IMR-90 (cell line): ENCODE results near the gene DHRSX. TPM values are rescaled to one million over a fixed set of nuclear protein-coding genes. Genes with fewer than 3 reads are reported as not detected.

ENCODE experiments used
- ATAC-seq: fragments of 200-7000 bp; cut with Tn5 transposase; 2 replicates; pipeline ENCODE4 v1.9.1; 2020; ENCODE audit warnings: low read depth, mild to moderate bottlenecking, moderate library complexity
- BruUV-seq: library from RNA; stranded (reverse); fragments of 400-500 nt; replicated peaks from 2 replicates; lab custom pipeline; 2021; lab: Mats Ljungman, UMichigan
- CTCF ChIA-PET: fragments of 300-600 bp; formaldehyde crosslinking; extraction: SDS; loops from one replicate; lab custom pipeline; 2021; ENCODE audit warnings: antibody characterized with exemption; lab: Yijun Ruan, JAX
- POLR2A ChIA-PET: fragments of 300-600 bp; sonication (Branson Sonifier 250); formaldehyde crosslinking; loops from one replicate; lab custom pipeline; 2022; ENCODE audit warnings: antibody characterized with exemption; ENCODE audit not compliant: unreplicated experiment; lab: Charles Lee
- DNase-seq: peaks from one replicate; pipeline ENCODE4 v3.0.0; 2013
- H2AFZ ChIP-seq: replicated peaks from 2 replicates; pipeline ENCODE3; 2013; ENCODE audit warnings: low read length, mild to moderate bottlenecking; ENCODE audit not compliant: poor library complexity
- H2AK5ac ChIP-seq: 2 replicates; pipeline ENCODE4 v1.6.1; 2013; ENCODE audit warnings: low read depth, low read length, inconsistent platforms
- H2AK9ac ChIP-seq: replicated peaks from 2 replicates; pipeline ENCODE3; 2013; ENCODE audit warnings: mild to moderate bottlenecking, low read depth, low read length, moderate library complexity; ENCODE audit not compliant: poor library complexity
- H2BK120ac ChIP-seq: 2 replicates; pipeline ENCODE4 v1.6.1; 2013; ENCODE audit warnings: low read depth, low read length, inconsistent platforms
- H2BK15ac ChIP-seq: 3 replicates; pipeline ENCODE4 v1.6.1; 2013; ENCODE audit warnings: low read depth, low read length, inconsistent platforms
- H2BK20ac ChIP-seq: 2 replicates; pipeline ENCODE4 v1.6.1; 2013; ENCODE audit warnings: low read depth, mild to moderate bottlenecking, inconsistent platforms, low read length, moderate library complexity
- H2BK5ac ChIP-seq: 2 replicates; pipeline ENCODE4 v1.6.1; 2013; ENCODE audit warnings: mild to moderate bottlenecking, low read depth, low read length, inconsistent platforms; ENCODE audit not compliant: poor library complexity, severe bottlenecking
- H3K14ac ChIP-seq: replicated peaks from 2 replicates; pipeline ENCODE4 v1.6.1; 2013; ENCODE audit warnings: low read depth, low read length, inconsistent platforms
- H3K18ac ChIP-seq: 2 replicates; pipeline ENCODE4 v1.6.1; 2013; ENCODE audit warnings: low read depth, low read length, control low read depth
- H3K23ac ChIP-seq: 2 replicates; pipeline ENCODE4 v1.6.1; 2013; ENCODE audit warnings: low read depth, low read length, inconsistent platforms
- H3K27ac ChIP-seq: 2 replicates; pipeline ENCODE4 v1.5.1; 2013; ENCODE audit warnings: mild to moderate bottlenecking, control low read depth, low read length; ENCODE audit not compliant: insufficient read depth
- H3K27me3 ChIP-seq: 2 replicates; pipeline ENCODE4 v1.6.1; 2013; ENCODE audit warnings: low read length; ENCODE audit not compliant: control insufficient read depth, insufficient read depth
- H3K36me3 ChIP-seq: 2 replicates; pipeline ENCODE4 v1.6.1; 2013; ENCODE audit warnings: low read length, mixed read lengths; ENCODE audit not compliant: control insufficient read depth, insufficient read depth
- H3K4ac ChIP-seq: 2 replicates; pipeline ENCODE4 v1.6.1; 2013; ENCODE audit warnings: low read depth, low read length, inconsistent platforms
- H3K4me1 ChIP-seq: 2 replicates; pipeline ENCODE4 v1.6.1; 2013; ENCODE audit warnings: low read length, mixed read lengths; ENCODE audit not compliant: control insufficient read depth, insufficient read depth
- H3K4me2 ChIP-seq: 2 replicates; pipeline ENCODE4 v1.6.1; 2013; ENCODE audit warnings: low read depth, mild to moderate bottlenecking, control low read depth, low read length, moderate library complexity
- H3K4me3 ChIP-seq: 2 replicates; pipeline ENCODE4 v1.5.1; 2013; ENCODE audit warnings: low read depth, mild to moderate bottlenecking, control low read depth, low read length, moderate library complexity; ENCODE audit not compliant: insufficient read depth
- H3K56ac ChIP-seq: 2 replicates; pipeline ENCODE4 v1.6.1; 2013; ENCODE audit warnings: low read length, inconsistent platforms; ENCODE audit not compliant: insufficient read depth; ENCODE audit errors: extremely low read depth
- H3K79me1 ChIP-seq, 2 experiments: 2 replicates each; pipeline ENCODE4 v1.6.1; 2013; ENCODE audit warnings: low read length in 2 of 2, inconsistent platforms in 1 of 2, low read depth in 1 of 2
- H3K9ac ChIP-seq: 2 replicates; pipeline ENCODE4 v1.6.1; 2013; ENCODE audit warnings: low read depth, low read length, control low read depth
- H3K9me1 ChIP-seq: 2 replicates; pipeline ENCODE4 v1.6.1; 2013; ENCODE audit warnings: low read length, inconsistent platforms; ENCODE audit not compliant: insufficient read depth
- H3K9me3 ChIP-seq: 2 replicates; pipeline ENCODE4 v1.6.1; 2013; ENCODE audit warnings: low read length; ENCODE audit not compliant: control insufficient read depth, insufficient read depth
- H4K20me1 ChIP-seq: 2 replicates; pipeline ENCODE4 v1.6.1; 2013; ENCODE audit warnings: low read length, inconsistent platforms; ENCODE audit not compliant: insufficient read depth
- H4K5ac ChIP-seq: 2 replicates; pipeline ENCODE4 v1.6.1; 2013; ENCODE audit warnings: mild to moderate bottlenecking, low read depth, low read length, control low read depth
- H4K8ac ChIP-seq, 2 experiments: 2 replicates each; pipeline ENCODE4 v1.6.1; 2013; ENCODE audit warnings: low read depth in 2 of 2, low read length in 2 of 2, control low read depth in 1 of 2, inconsistent platforms in 1 of 2
- H4K91ac ChIP-seq: 2 replicates; pipeline ENCODE4 v1.6.1; 2013; ENCODE audit warnings: low read depth, low read length, inconsistent platforms; ENCODE audit not compliant: insufficient read depth
- BHLHE40 ChIP-seq: fragments of 150-350 bp; IDR thresholded peaks from 2 replicates; pipeline ENCODE4 v1.6.1; 2016; ENCODE audit warnings: mild to moderate bottlenecking, low read depth, low read length
- CEBPB ChIP-seq: IDR thresholded peaks from 2 replicates; pipeline ENCODE4 v1.6.1; 2012; ENCODE audit warnings: low read depth, low read length, improper control_type of control experiment
- FOS ChIP-seq: fragments of 150-350 bp; IDR thresholded peaks from 2 replicates; pipeline ENCODE4 v1.6.1; 2016; ENCODE audit warnings: low read depth, low read length
- MAFK ChIP-seq: IDR thresholded peaks from 2 replicates; pipeline ENCODE4 v1.6.1; 2012; ENCODE audit warnings: low read depth, low read length, improper control_type of control experiment
- MAZ ChIP-seq: IDR thresholded peaks from 2 replicates; pipeline ENCODE4 v1.6.1; 2012; ENCODE audit warnings: low read depth, mild to moderate bottlenecking, low read length, improper control_type of control experiment, moderate library complexity, borderline replicate concordance
- RAD21 ChIP-seq: IDR thresholded peaks from 2 replicates; pipeline ENCODE4 v1.6.1; 2012; ENCODE audit warnings: low read length, improper control_type of control experiment
- RFX5 ChIP-seq: IDR thresholded peaks from 2 replicates; pipeline ENCODE4 v1.8.0; 2012; ENCODE audit warnings: low read depth, mild to moderate bottlenecking, low read length, moderate library complexity
- SMC3 ChIP-seq: fragments of 150-350 bp; IDR thresholded peaks from 2 replicates; pipeline ENCODE4 v1.6.1; 2016; ENCODE audit warnings: low read depth, mild to moderate bottlenecking, antibody characterized with exemption, low read length, moderate library complexity
- WGBS, 2 experiments: methylation state at CpG; one replicate each; pipeline versions ENCODE4 v1.1.5 to v1.1.7; 2013; ENCODE audit warnings: missing lambda C conversion rate in 2 of 2; ENCODE audit not compliant: insufficient read length in 1 of 2; ENCODE audit errors: extremely low coverage in 2 of 2; 5-methylcytosine and 5-hydroxymethylcytosine counted together
- dilution Hi-C: fragments of 300-500 bp; cut with HindIII; formaldehyde crosslinking; loops from one replicate; pipeline ENCODE4 v1.14.3; 2018; ENCODE audit warnings: low sequenced_read_pairs; ENCODE audit not compliant: unreplicated experiment
- in situ Hi-C: fragments of 300-500 bp; cut with MboI; formaldehyde crosslinking; loops from 3 replicates; pipeline ENCODE4 v1.14.3; 2019; ENCODE audit warnings: low sequenced_read_pairs, inconsistent platforms, mixed read lengths
- intact Hi-C: fragments of 100-400 bp; cut with micrococcal nuclease; formaldehyde crosslinking; loops from 2 replicates; pipeline ENCODE4 v1.10.0; 2022
- polyA plus RNA-seq, 3 experiments: library from polyadenylated mRNA; depleted of rRNA; stranded (reverse); fragments of >200 nt; gene quantifications; 2 replicates each; pipeline ENCODE4 v1.2.3, GENCODE V29; 2012; ENCODE audit warnings: low replicate concordance in 1 of 3
- total RNA-seq: library from RNA; depleted of rRNA; stranded (reverse); fragments of >200 nt; gene quantifications from 2 replicates; pipeline ENCODE4 v1.2.3, GENCODE V29; 2012
- TF ChIP-seq, protein P1 (sequence below): conservative IDR thresholded peaks from 2 replicates; pipeline ENCODE4 v1.5.1; 2012; ENCODE audit warnings: mild to moderate bottlenecking, low read depth, low read length, improper control_type of control experiment

The DHRSX gene
- total and polyA plus RNA-seq, 2 of the 4 experiments (the other 2 are of a cell fraction), result 26.2 to 38.0 TPM

DNA sequence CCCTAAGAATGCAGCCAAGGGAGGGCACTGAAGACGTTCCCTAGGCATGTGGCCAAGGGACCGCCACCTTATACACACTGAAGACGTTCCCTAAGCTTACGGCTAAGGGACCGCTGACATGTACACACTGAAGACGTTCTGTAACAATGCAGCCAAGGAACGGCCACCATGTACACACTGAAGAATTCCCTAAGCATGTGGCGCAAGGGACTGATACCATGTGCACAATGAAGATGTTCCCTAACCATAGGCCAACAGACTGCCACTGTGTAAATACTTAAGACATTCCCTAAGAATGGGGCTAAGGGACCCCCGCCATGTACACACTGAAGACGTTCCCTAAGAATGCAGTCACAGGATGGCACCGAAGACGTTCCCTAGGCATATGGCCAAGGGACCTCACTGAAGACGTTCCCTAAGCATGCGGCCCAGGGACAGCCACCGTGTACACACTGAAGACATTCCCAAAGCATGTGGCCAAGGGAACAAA, 36.1 kb downstream of the DHRSX start:
- TF ChIP-seq RAD21 (no peak), MAFK (no peak), FOS (no peak), BHLHE40 (no peak), SMC3 (no peak), MAZ (no peak), CEBPB (no peak), RFX5 (no peak)
- TF ChIP-seq, protein P1, sequence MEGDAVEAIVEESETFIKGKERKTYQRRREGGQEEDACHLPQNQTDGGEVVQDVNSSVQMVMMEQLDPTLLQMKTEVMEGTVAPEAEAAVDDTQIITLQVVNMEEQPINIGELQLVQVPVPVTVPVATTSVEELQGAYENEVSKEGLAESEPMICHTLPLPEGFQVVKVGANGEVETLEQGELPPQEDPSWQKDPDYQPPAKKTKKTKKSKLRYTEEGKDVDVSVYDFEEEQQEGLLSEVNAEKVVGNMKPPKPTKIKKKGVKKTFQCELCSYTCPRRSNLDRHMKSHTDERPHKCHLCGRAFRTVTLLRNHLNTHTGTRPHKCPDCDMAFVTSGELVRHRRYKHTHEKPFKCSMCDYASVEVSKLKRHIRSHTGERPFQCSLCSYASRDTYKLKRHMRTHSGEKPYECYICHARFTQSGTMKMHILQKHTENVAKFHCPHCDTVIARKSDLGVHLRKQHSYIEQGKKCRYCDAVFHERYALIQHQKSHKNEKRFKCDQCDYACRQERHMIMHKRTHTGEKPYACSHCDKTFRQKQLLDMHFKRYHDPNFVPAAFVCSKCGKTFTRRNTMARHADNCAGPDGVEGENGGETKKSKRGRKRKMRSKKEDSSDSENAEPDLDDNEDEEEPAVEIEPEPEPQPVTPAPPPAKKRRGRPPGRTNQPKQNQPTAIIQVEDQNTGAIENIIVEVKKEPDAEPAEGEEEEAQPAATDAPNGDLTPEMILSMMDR, result no peak
- WGBS, 2 experiments, result 80% methylated on average over 8 of the region's 15 CpGs; no CpG with 5 or more reads in 1 of the 2 experiments
- no peak overlapping the region for H4K5ac ChIP-seq
- no peak overlapping the region for H2BK120ac ChIP-seq
- no peak overlapping the region for H3K4me3 ChIP-seq
- H2BK15ac ChIP-seq, result no peak overlapping the region
- H3K9me1 ChIP-seq, result peaks cover 16% of the 10 kb centered on the region
- in situ Hi-C loops, result no loop called here
- peaks cover 40% of the 10 kb centered on the region for H4K20me1 ChIP-seq
- H2AK5ac ChIP-seq, result no peak overlapping the region
- no TSS peak for BruUV-seq
- H2BK20ac ChIP-seq, result no peak overlapping the region
- no peak overlapping the region for H2AK9ac ChIP-seq
- no peak overlapping the region for H3K4ac ChIP-seq
- H3K9ac ChIP-seq, result no peak overlapping the region
- CTCF ChIA-PET, result no interaction called here
- intact Hi-C loops, result no loop called here
- no peak overlapping the region for H3K4me2 ChIP-seq
- peaks cover 30 to 65% of the 10 kb centered on the region in 2 experiments for H3K79me1 ChIP-seq
- ATAC-seq (no peak), DNase-seq (no peak)
- H3K27ac ChIP-seq, result no peak overlapping the region
- no peak overlapping the region for H3K56ac ChIP-seq
- H3K36me3 ChIP-seq, result peaks cover 2% of the 10 kb centered on the region; the same call in 1 of the 2 replicates
- H3K14ac ChIP-seq, result no peak overlapping the region
- H3K27me3 ChIP-seq, result no peaks in the 10 kb centered on the region
- H4K8ac ChIP-seq, result no peak overlapping the region
- POLR2A ChIA-PET, result no interaction called here
- no peak overlapping the region for H3K23ac ChIP-seq
- no peaks in the 10 kb centered on the region for H3K9me3 ChIP-seq
- H4K91ac ChIP-seq, result no peak overlapping the region
- dilution Hi-C loops, result no loop called here
- no peak overlapping the region for H2BK5ac ChIP-seq
- no peak overlapping the region for H2AFZ ChIP-seq
- H3K4me1 ChIP-seq, result no peaks in the 10 kb centered on the region
- no peak overlapping the region for H3K18ac ChIP-seq
